ENCODE data around the gene OR52I1. TPM values are rescaled to one million over a fixed set of nuclear protein-coding genes. Genes with fewer than 3 reads are reported as not detected.

The OR52I1 gene
- total RNA-seq, 4 donors from 2014 or later, result not detected

- H3K27ac ChIP-seq, result peak overlapping the region in 2 of 4 donors; percentile 15 to 35
- no peak for TF ChIP-seq EP300 (IDR thresholded peaks at IDR 0.05)
- H3K36me3 ChIP-seq, result no peaks in the 10 kb centered on the region
- no peaks in the 10 kb centered on the region for H3K9me3 ChIP-seq
- peak overlapping the region in 1 of 2 donors; percentile 16 for H3K4me3 ChIP-seq
- WGBS, 2 donors (ENCODE audit: low coverage in 1 of 2), result 36 to 72% methylated on average over 3 to 4 of the region's 4 CpGs
- no peaks in the 10 kb centered on the region for H3K27me3 ChIP-seq
- ATAC-seq, result no peak
- peaks cover 6 to 52% (median 7%) of the 10 kb centered on the region in 3 donors for H3K4me1 ChIP-seq
Observed at GRCh38 chr11:4644233-4644632, 50.4 kb downstream of the OR52I1 start.

Other genes starting within 250 kb of the OR52I1 start
- not detected for gene OR52B4, start 225.7 kb upstream of the OR52I1 start, total RNA-seq
- 10 to 100 TPM; 16.1 to 20.1 (median 17.0) TPM for gene TRIM21, start 200.3 kb upstream of the OR52I1 start, total RNA-seq
- under 1 TPM in 1 of 4 donors, not detected in 3; 0.94 TPM for gene OR52K2, start 144.7 kb upstream of the OR52I1 start, total RNA-seq
- gene OR52K1, start 111.4 kb upstream of the OR52I1 start, total RNA-seq, result not detected
- not detected for gene OR52M1, start 48.8 kb upstream of the OR52I1 start, total RNA-seq
- gene OR52I2, start 12.3 kb upstream of the OR52I1 start, total RNA-seq, result not detected
- gene TRIM68, start 14.2 kb downstream of the OR52I1 start, total RNA-seq, result 10 to 100 TPM; 12.0 to 17.3 (median 14.0) TPM
- not detected for gene OR51D1, start 43.4 kb downstream of the OR52I1 start, total RNA-seq
- under 1 TPM; 0.27 to 0.78 (median 0.65) TPM for gene OR51E1, start 49.9 kb downstream of the OR52I1 start, total RNA-seq
- gene OR51E2, start 103.8 kb downstream of the OR52I1 start, total RNA-seq, result 1 to 10 TPM in 1 of 4 donors, under 1 TPM in 2, not detected in 1; 0.67 to 2.5 (median 0.94) TPM
- gene MMP26, start 110.7 kb downstream of the OR52I1 start, total RNA-seq, result not detected
- gene OR51F1, start 175.9 kb downstream of the OR52I1 start, total RNA-seq, result not detected
- not detected for gene OR52R1, start 210.3 kb downstream of the OR52I1 start, total RNA-seq
- not detected for gene OR51F2, start 227.3 kb downstream of the OR52I1 start, total RNA-seq